ENCODE data around the gene KYNU. TPM values are rescaled to one million over a fixed set of nuclear protein-coding genes. Genes with fewer than 3 reads are reported as not detected.

The KYNU gene
- total and polyA plus RNA-seq, 10 of the 15 experiments (the other 5 are each of a cell fraction or from before 2014, with no cell fraction given), result 31.3 to 101 (median 38.3) TPM

GRCh38 chr2:142914507-142915313, 37.2 kb downstream of the KYNU start:
- Histone ChIP-seq H3K9me3 (replicated peaks; ENCODE audit: control insufficient read depth, insufficient read depth, low read length) (peaks cover 13% of the 10 kb centered on the region), H4K20me1 (ENCODE audit: control insufficient read depth, insufficient read depth) (no peaks in the 10 kb centered on the region), H3K9ac (ENCODE audit: control insufficient read depth, insufficient read depth, low read length) (peak overlapping the region; percentile 57), H3K4me1 (ENCODE audit: control insufficient read depth, insufficient read depth, low read length) (peaks cover 13% of the 10 kb centered on the region; the same call in 1 of the 2 replicates), H3K4me2 (ENCODE audit: control insufficient read depth, insufficient read depth) (peak overlapping the region; percentile 67), H3K36me3 (ENCODE audit: control insufficient read depth in 2 of 2, insufficient read depth in 2 of 2, low read length in 1 of 2) (no peaks in the 10 kb centered on the region), H3K4me3 (peak overlapping the region; percentile 37), H2AFZ (ENCODE audit: control insufficient read depth, low read depth, low read length) (peak overlapping the region; percentile 76), H3K27ac (ENCODE audit: control insufficient read depth, insufficient read depth) (peak overlapping the region; percentile 85), H3K27me3 (replicated peaks in 1 of 2; ENCODE audit: control insufficient read depth in 2 of 2, insufficient read depth in 2 of 2, low read length in 1 of 2) (no peaks in the 10 kb centered on the region), H3K79me2 (ENCODE audit: control insufficient read depth, insufficient read depth, low read length) (peaks cover 8% of the 10 kb centered on the region)
- in situ Hi-C loops (cut with MboI), result no loop called here
- RAD21 ChIA-PET (ENCODE audit: unreplicated experiment), result interaction anchor here (0.7 to 2.9 kb wide), 19 partner anchors 13 to 68 kb away, joined by 3 to 38 read pairs (median 4); partner anchors contain the start of gene KYNU
- CTCF ChIA-PET, result interaction anchor here (0.9 to 2.6 kb wide), 20 partner anchors 10 to 75 kb away, joined by 3 to 28 read pairs (median 5); partner anchors contain the start of gene KYNU
- SMC1A ChIA-PET (ENCODE audit: uncharacterized antibody, unreplicated experiment), result interaction anchor here (0.6 to 4.4 kb wide), 31 partner anchors 10 to 232 kb away, joined by 3 to 71 read pairs (median 5); partner anchors contain the start of gene KYNU
- intact Hi-C loops (cut with micrococcal nuclease; ENCODE audit: unreplicated experiment), result loop anchor here (1.0 to 2.0 kb wide), 2 partner anchors 36 to 48 kb away; no protein-coding TSS in a partner anchor
- peak; percentile 100 for ATAC-seq
- TSS peak; percentile 75 for BruUV-seq (replicated peaks)
- POLR2A ChIA-PET, result interaction anchor here (0.7 to 2.4 kb wide), 13 partner anchors 13 to 50 kb away, joined by 3 to 18 read pairs (median 6); partner anchors contain the start of gene KYNU
- peak; percentile 75 for DNase-seq (ENCODE audit: low read depth, low spot score)
- FAIRE-seq, result peak; percentile 89
- WGBS (ENCODE audit: insufficient coverage, insufficient replicate concordance, low lambda C conversion rate, missing lambda C conversion rate), result 0% methylated on average over 4 of the region's 4 CpGs
- TF ChIP-seq ZZZ3 (IDR thresholded peaks at IDR 0.05; ENCODE audit: control insufficient read depth, insufficient read length, low read depth) (no peak), FOXM1 (IDR thresholded peaks at IDR 0.05; ENCODE audit: low read depth, low read length) (no peak), ATF7 (IDR thresholded peaks at IDR 0.05; ENCODE audit: low read depth) (0 out of 2 replicates have a peak, but pooled peaks have one; percentile 26), CUX1 (IDR thresholded peaks at IDR 0.05; ENCODE audit: insufficient replicate concordance, low read depth, low read length) (no peak), RCOR1 (conservative IDR thresholded peaks at IDR 0.05; ENCODE audit: low read depth, low read length) (no peak), TCF12 (IDR thresholded peaks at IDR 0.05; ENCODE audit: low read depth, low read length) (no peak), NFIC (IDR thresholded peaks at IDR 0.05; ENCODE audit: low read depth, low read length) (peak; percentile 53; the same call in 1 of the 2 replicates), NBN (IDR thresholded peaks at IDR 0.05) (0 out of 2 replicates have a peak, but pooled peaks have one; percentile 24), IRF5 (IDR thresholded peaks at IDR 0.05; ENCODE audit: borderline replicate concordance) (no peak), GABPA (IDR thresholded peaks at IDR 0.05; ENCODE audit: low read depth) (no peak), POLR2A (IDR thresholded peaks at IDR 0.05; ENCODE audit: low read depth, low read length) (peak; percentile 33; the same call in 1 of the 2 replicates), HDAC2 (IDR thresholded peaks at IDR 0.05) (no peak), SIN3A (IDR thresholded peaks at IDR 0.05; ENCODE audit: low read depth, low read length) (no peak), SUPT20H (IDR thresholded peaks at IDR 0.05; ENCODE audit: borderline replicate concordance, control insufficient read depth, low read depth, low read length) (no peak), SMARCA5 (IDR thresholded peaks at IDR 0.05) (no peak)
